AG04449 (cell line): ENCODE measurements around the gene KRT80.

Experiments
- CTCF ChIA-PET: fragments of 350-600 bp; formaldehyde crosslinking; extraction: SDS; loops from one replicate; lab custom pipeline; 2021; ENCODE audit warnings: antibody characterized with exemption; lab: Yijun Ruan, JAX
- POLR2A ChIA-PET: fragments of 400-600, 350-600 bp; formaldehyde crosslinking; extraction: SDS; loops from one replicate; lab custom pipeline; 2020; ENCODE audit warnings: antibody characterized with exemption, inconsistent platforms; lab: Yijun Ruan, JAX
- DNase-seq: peaks from one replicate; pipeline ENCODE4 v3.0.0-alpha.2; 2010; ENCODE audit warnings: low read depth, low spot score
- H3K4me3 ChIP-seq: 2 replicates; pipeline ENCODE4 v1.5.1; 2011; ENCODE audit warnings: low read depth, mild to moderate bottlenecking, control low read depth, low read length
- CTCF ChIP-seq: IDR thresholded peaks from one replicate; pipeline ENCODE4 v1.5.1; 2011; ENCODE audit warnings: mild to moderate bottlenecking, moderate library complexity, low read length, control low read depth, inconsistent platforms; ENCODE audit not compliant: insufficient read depth; ENCODE audit errors: missing control alignments

The KRT80 gene

GRCh38 chr12:52160200-52160599 lies 31.6 kb downstream of the KRT80 start:
- no peak for TF ChIP-seq CTCF
- ChIA-PET POLR2A (no interaction called here), CTCF (interaction anchor here (0.7 to 4.8 kb wide), 9 partner anchors 91 to 821 kb away, joined by 3 to 77 read pairs (median 3); no protein-coding TSS in a partner anchor)
- no peak for DNase-seq
- no peak overlapping the region for H3K4me3 ChIP-seq

DNA sequence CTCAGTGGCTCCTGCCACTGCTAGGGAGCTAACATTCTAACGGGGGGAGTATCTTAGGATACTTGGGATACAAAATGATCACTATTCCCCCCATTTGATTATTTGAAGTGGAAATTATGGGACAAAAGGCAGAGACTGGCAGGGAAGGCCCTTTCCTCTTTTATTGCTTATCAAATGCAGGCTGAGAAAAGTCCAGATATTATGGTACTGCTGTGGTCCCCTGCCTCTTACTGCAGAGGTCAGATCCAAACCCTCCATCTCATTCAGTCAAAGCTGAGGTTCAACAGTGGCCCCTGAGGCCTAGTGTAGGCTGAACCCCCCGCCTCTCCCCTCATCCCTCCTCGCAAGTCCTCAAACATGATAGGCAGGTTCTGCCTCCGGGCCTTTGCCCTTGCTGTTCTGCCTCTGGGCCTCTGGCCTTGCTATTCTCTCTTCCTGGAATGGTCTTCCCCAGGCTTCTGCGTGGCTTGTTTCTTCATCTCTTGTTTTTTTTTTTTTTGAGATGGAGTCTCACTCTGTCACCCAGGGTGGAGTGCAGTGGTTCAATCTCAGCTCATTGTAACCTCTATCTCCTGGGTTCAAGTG lies 34.2 kb downstream of the KRT80 start:
- ChIA-PET POLR2A (no interaction called here), CTCF (interaction anchor here (0.8 to 5.3 kb wide), 39 partner anchors 13 to 727 kb away, joined by 3 to 77 read pairs (median 5); partner anchors contain the start of gene KRT80)
- DNase-seq = no peak
- no peak overlapping the region for H3K4me3 ChIP-seq
- no peak for TF ChIP-seq CTCF

GRCh38 chr12:52156757-52157565 lies 34.9 kb downstream of the KRT80 start:
- POLR2A ChIA-PET = no interaction called here
- DNase-seq = no peak
- CTCF ChIA-PET = interaction anchor here (0.6 to 5.3 kb wide), 55 partner anchors 10 to 824 kb away, joined by 3 to 77 read pairs (median 4); partner anchors contain the start of genes KRT5 and KRT80
- peak; percentile 97 for TF ChIP-seq CTCF
- H3K4me3 ChIP-seq = no peak overlapping the region

DNA sequence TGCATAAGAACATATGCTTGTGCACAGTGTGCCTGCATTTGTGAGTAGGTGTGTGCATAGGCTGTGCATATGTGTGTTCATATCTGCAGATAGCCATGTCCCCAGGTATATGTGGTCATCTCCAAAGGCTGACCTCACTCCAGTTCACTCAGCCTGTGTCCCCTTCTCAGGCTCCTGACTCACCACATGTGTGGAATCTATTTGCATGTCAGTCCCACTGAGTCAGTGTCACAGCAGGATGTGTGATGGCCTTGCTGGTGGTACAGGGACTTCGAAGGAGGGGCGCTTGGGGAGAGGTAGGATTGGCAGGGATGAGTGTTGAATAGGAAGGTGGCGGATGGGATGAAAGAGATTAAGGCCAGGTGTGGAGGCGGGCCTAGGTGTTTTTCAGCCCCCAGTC lies 35.5 kb downstream of the KRT80 start:
- H3K4me3 ChIP-seq = no peak overlapping the region
- no peak for TF ChIP-seq CTCF
- DNase-seq = no peak
- ChIA-PET POLR2A (no interaction called here), CTCF (interaction anchor here (0.6 to 6.2 kb wide), 42 partner anchors 11 to 824 kb away, joined by 3 to 78 read pairs (median 5); partner anchors contain the start of genes KRT5 and KRT80)

GRCh38 chr12:52155048-52155868 lies 36.6 kb downstream of the KRT80 start:
- POLR2A ChIA-PET = no interaction called here
- DNase-seq = no peak
- CTCF ChIA-PET = interaction anchor here (0.6 to 6.2 kb wide), 21 partner anchors 9 to 825 kb away, joined by 3 to 78 read pairs (median 5); no protein-coding TSS in a partner anchor
- H3K4me3 ChIP-seq = no peak overlapping the region
- TF ChIP-seq CTCF = no peak
